GM23248 (cell line): Measurements from ENCODE around the gene PPFIA1.

Source experiments
- EZH2 ChIP-seq: fragments of 200-600 bp; sonication (generic); IDR thresholded peaks from 2 replicates; pipeline ENCODE4 v1.6.1; 2018; ENCODE audit warnings: antibody characterized with exemption, mild to moderate bottlenecking; ENCODE audit not compliant: insufficient read depth, poor library complexity, severe bottlenecking
- EZH2phosphoT487 ChIP-seq: fragments of 200-600 bp; sonication (generic); IDR thresholded peaks from 2 replicates; pipeline ENCODE4 v1.6.1; 2018; ENCODE audit warnings: antibody characterized with exemption, moderate library complexity, mild to moderate bottlenecking, low read depth; ENCODE audit not compliant: insufficient read depth

GRCh38 chr11:70365544-70365927 is 95.0 kb downstream of the PPFIA1 start:
- TF ChIP-seq EZH2 (no peak), EZH2phosphoT487 (no peak)
